A549 (cell line): ENCODE results near the gene CLRN1. TPM values are rescaled to one million over a fixed set of nuclear protein-coding genes. Genes with fewer than 3 reads are reported as not detected.

ENCODE experiments used
- ATAC-seq, 2 experiments: fragments of 200-7000 bp in 1 of 2; fragments of >200 bp in 1 of 2; cut with Nextera tagmentation in 1 of 2; cut with Tn5 transposase in 1 of 2; 3 replicates each; pipeline versions ENCODE4 v1.8.0 to v1.9.1; 2018 to 2020; ENCODE audit warnings: mild to moderate bottlenecking in 1 of 2, moderate library complexity in 1 of 2
- CTCF ChIA-PET: fragments of 300-600 bp; sonication (Branson Sonifier 250); formaldehyde crosslinking; extraction: SDS; loops from one replicate; lab custom pipeline; 2021; ENCODE audit warnings: antibody characterized with exemption, inconsistent platforms; lab: Yijun Ruan, JAX
- POLR2A ChIA-PET: fragments of 350-600 bp; formaldehyde crosslinking; extraction: SDS; loops from one replicate; lab custom pipeline; 2021; ENCODE audit warnings: antibody characterized with exemption, inconsistent platforms; lab: Yijun Ruan, JAX
- DNase-seq, 2 experiments: peaks; one replicate each; pipeline versions ENCODE4 v3.0.0 to v3.0.0-alpha.2; 2011 to 2016; ENCODE audit warnings: low read depth in 1 of 2, low spot score in 1 of 2
- FAIRE-seq: peaks from 2 replicates; lab custom pipeline; 2011; peaks lifted over from hg19 to GRCh38; lab: Jason Lieb, UNC
- H3K27ac ChIP-seq, 2 experiments: fragments of >200 bp; sonication (Bioruptor Twin); formaldehyde crosslinking; 3 replicates each; pipeline ENCODE4 v1.5.1; 2016 to 2017
- H3K4me1 ChIP-seq: fragments of >200 bp; sonication (Bioruptor Twin); formaldehyde crosslinking; 3 replicates; pipeline ENCODE4 v1.6.1; 2016
- H3K4me2 ChIP-seq: fragments of >200 bp; sonication (Bioruptor Twin); formaldehyde crosslinking; 3 replicates; pipeline ENCODE4 v1.6.1; 2016
- H3K4me3 ChIP-seq: fragments of >200 bp; sonication (Bioruptor Twin); formaldehyde crosslinking; 3 replicates; pipeline ENCODE4 v1.5.1; 2016
- H3K9me3 ChIP-seq: fragments of >200 bp; sonication (Bioruptor Twin); formaldehyde crosslinking; 3 replicates; pipeline ENCODE4 v1.6.1; 2016
- CBX2 ChIP-seq: fragments of 200-600 bp; sonication (generic); IDR thresholded peaks from 2 replicates; pipeline ENCODE4 v1.6.1; 2016; ENCODE audit warnings: low read depth, mild to moderate bottlenecking, borderline replicate concordance
- CBX8 ChIP-seq: fragments of 200-600 bp; sonication (generic); IDR thresholded peaks from 2 replicates; pipeline ENCODE4 v1.6.1; 2016
- CEBPB ChIP-seq, 2 experiments: fragments of >200 bp in 1 of 2; sonication (Bioruptor Twin) in 1 of 2; formaldehyde crosslinking in 1 of 2; IDR thresholded peaks; 2 replicates each; pipeline ENCODE4 v1.6.1; 2012 to 2016
- CHD2 ChIP-seq: fragments of 150-350 bp; IDR thresholded peaks from 2 replicates; pipeline ENCODE4 v1.6.1; 2014; ENCODE audit warnings: low read length; ENCODE audit not compliant: partially characterized antibody
- CHD4 ChIP-seq: fragments of 200-600 bp; sonication (generic); IDR thresholded peaks from 2 replicates; pipeline ENCODE4 v1.6.1; 2016; ENCODE audit warnings: antibody characterized with exemption, mild to moderate bottlenecking, borderline replicate concordance
- CTCF ChIP-seq: fragments of >200 bp; sonication (Bioruptor Twin); formaldehyde crosslinking; IDR thresholded peaks from 3 replicates; pipeline ENCODE4 v1.5.1; 2016
- GATA3 ChIP-seq: IDR thresholded peaks from 2 replicates; pipeline ENCODE4 v1.6.1; 2012; ENCODE audit warnings: borderline replicate concordance
- HEYL ChIP-seq: fragments of 250-450 bp; sonication (Bioruptor Pico); IDR thresholded peaks from 2 replicates; pipeline ENCODE4 v1.8.0; 2021; ENCODE audit warnings: mild to moderate bottlenecking, moderate library complexity
- HOXB13 ChIP-seq: fragments of 250-450 bp; sonication (Bioruptor Pico); IDR thresholded peaks from 2 replicates; pipeline ENCODE4 v1.5.0; 2020; ENCODE audit warnings: low read depth, mild to moderate bottlenecking, moderate library complexity
- JUN ChIP-seq, 2 experiments: fragments of >200 bp; sonication (Bioruptor Twin); formaldehyde crosslinking; IDR thresholded peaks; 2 replicates in 1 of 2; 3 replicates in 1 of 2; pipeline ENCODE4 v1.6.1; 2016 to 2017
- JUNB ChIP-seq: fragments of >200 bp; sonication (Bioruptor Twin); formaldehyde crosslinking; IDR thresholded peaks from 2 replicates; pipeline ENCODE4 v1.6.1; 2016
- KDM1A ChIP-seq: fragments of 200-600 bp; sonication (generic); IDR thresholded peaks from 2 replicates; pipeline ENCODE4 v1.6.1; 2016; ENCODE audit warnings: low read depth, mild to moderate bottlenecking
- KDM5A ChIP-seq: fragments of 200-600 bp; sonication (generic); IDR thresholded peaks from 2 replicates; pipeline ENCODE4 v1.6.1; 2016; ENCODE audit warnings: antibody characterized with exemption, mild to moderate bottlenecking
- MYC ChIP-seq: IDR thresholded peaks from 2 replicates; pipeline ENCODE4 v1.6.1; 2012; ENCODE audit warnings: mild to moderate bottlenecking, inconsistent platforms, low read length, improper control_type of control experiment, borderline replicate concordance
- NFE2L2 ChIP-seq: fragments of 150-350 bp; conservative IDR thresholded peaks from 2 replicates; pipeline ENCODE4 v1.6.1; 2014; ENCODE audit warnings: low read length
- POLR2A ChIP-seq: IDR thresholded peaks from 2 replicates; pipeline ENCODE4 v1.6.1; 2012; ENCODE audit warnings: mild to moderate bottlenecking, low read length
- RAD21 ChIP-seq, 2 experiments: fragments of >200 bp in 1 of 2; sonication (Bioruptor Twin) in 1 of 2; formaldehyde crosslinking in 1 of 2; IDR thresholded peaks in 1 of 2; conservative IDR thresholded peaks in 1 of 2; 2 replicates in 1 of 2; 3 replicates in 1 of 2; pipeline ENCODE4 v1.6.1; 2012 to 2018; ENCODE audit warnings: inconsistent platforms in 1 of 2
- RCOR1 ChIP-seq: fragments of 150-350 bp; IDR thresholded peaks from 2 replicates; pipeline ENCODE4 v1.6.1; 2014; ENCODE audit warnings: antibody characterized with exemption, low read length, low read depth
- RFX5 ChIP-seq: fragments of 450-650 bp; IDR thresholded peaks from 2 replicates; pipeline ENCODE4 v1.7.1; 2014; ENCODE audit warnings: antibody characterized with exemption, mild to moderate bottlenecking, moderate library complexity
- RNF2 ChIP-seq: fragments of 200-600 bp; sonication (generic); IDR thresholded peaks from 2 replicates; pipeline ENCODE4 v1.6.1; 2016; ENCODE audit warnings: low read depth, mild to moderate bottlenecking, antibody characterized with exemption, moderate library complexity, borderline replicate concordance
- ZFP36 ChIP-seq: fragments of 450-650 bp; IDR thresholded peaks from 2 replicates; pipeline ENCODE4 v1.6.1; 2014; ENCODE audit warnings: borderline replicate concordance; ENCODE audit not compliant: partially characterized antibody
- ZNF302 ChIP-seq: fragments of 250-450 bp; sonication (Bioruptor Pico); IDR thresholded peaks from 2 replicates; pipeline ENCODE4 v1.9.0; 2021; ENCODE audit warnings: inconsistent platforms, mild to moderate bottlenecking, moderate library complexity
- WGBS: methylation state at CpG from one replicate; pipeline ENCODE4 v1.1.6; 2017; ENCODE audit errors: missing lambda C conversion rate; 5-methylcytosine and 5-hydroxymethylcytosine counted together
- polyA plus RNA-seq, 4 experiments: library from polyadenylated mRNA; depleted of rRNA in 3 of 4; stranded (reverse); fragments of >200 nt; fragmentation: RNase III in 1 of 4; extraction: RNeasy Plus Mini Kit Qiagen cat#74134 plus additional on column Dnase treatment in 1 of 4; gene quantifications; 2 replicates in 3 of 4; 3 replicates in 1 of 4; pipeline ENCODE4 v1.2.3, GENCODE V29; 2011 to 2017
- TF ChIP-seq, protein P1 (sequence below): fragments of 200-600 bp; sonication (generic); IDR thresholded peaks from 2 replicates; pipeline ENCODE4 v1.6.1; 2016; ENCODE audit warnings: antibody characterized with exemption, mild to moderate bottlenecking, moderate library complexity
- TF ChIP-seq, protein P2 (sequence below): fragments of >200 bp; sonication (Bioruptor Twin); formaldehyde crosslinking; IDR thresholded peaks from 3 replicates; pipeline ENCODE4 v1.6.1; 2016
- TF ChIP-seq, protein P3 (sequence below): fragments of 250-450 bp; sonication (Bioruptor Pico); IDR thresholded peaks from 2 replicates; pipeline ENCODE4 v1.5.0; 2020; ENCODE audit warnings: low read depth, mild to moderate bottlenecking, moderate library complexity

Gene CLRN1
- polyA plus RNA-seq, 2 of the 4 experiments (the other 2 are of a cell fraction), result not detected

DNA sequence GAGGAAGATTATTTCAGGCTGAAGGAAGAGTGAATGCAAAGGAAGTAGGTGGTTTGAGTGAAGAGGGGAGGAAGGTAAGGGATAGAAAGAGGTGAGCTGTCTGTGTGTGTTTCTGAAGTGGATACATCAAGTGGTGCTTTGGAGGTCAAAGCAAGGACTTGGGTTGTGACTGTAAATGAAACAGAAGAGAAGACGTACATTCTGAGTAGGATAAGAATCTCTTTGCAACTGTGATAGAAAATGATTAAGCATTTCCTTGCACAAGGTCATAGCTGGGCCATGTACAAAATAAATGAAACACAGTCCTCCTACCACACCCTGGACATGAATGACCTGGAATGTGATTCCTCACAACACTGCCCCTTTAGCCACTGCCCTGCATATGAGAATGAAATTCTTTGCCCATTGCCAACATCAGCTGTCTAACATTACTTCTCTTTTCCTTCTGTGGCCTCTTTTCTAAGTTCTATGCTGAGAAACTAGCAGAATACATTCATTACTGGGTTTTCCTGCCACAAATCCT, 39.0 kb downstream of the CLRN1 start:
- H3K4me1 ChIP-seq, result no peaks in the 10 kb centered on the region
- H3K4me2 ChIP-seq, result no peak overlapping the region
- H3K4me3 ChIP-seq, result no peak overlapping the region
- no peak overlapping the region for H3K27ac ChIP-seq
- CTCF ChIA-PET, result interaction anchor here (1.1 to 1.5 kb wide), 3 partner anchors 10 to 163 kb away, joined by 3 to 4 read pairs (median 3); no protein-coding TSS in a partner anchor
- peak in 1 of 2 experiments; percentile 9 for DNase-seq
- no peaks in the 10 kb centered on the region for H3K9me3 ChIP-seq
- WGBS, result 32% methylated on average over 1 of the region's 1 CpG
- POLR2A ChIA-PET, result no interaction called here
- peak in 1 of 2 experiments; percentile 50; a peak in 2 of 6 replicates for ATAC-seq
- FAIRE-seq, result no peak
- TF ChIP-seq NFE2L2 (no peak), CTCF (no peak), JUNB (no peak), CBX2 (no peak), ZFP36 (no peak), CHD4 (no peak)
- TF ChIP-seq, protein P1, sequence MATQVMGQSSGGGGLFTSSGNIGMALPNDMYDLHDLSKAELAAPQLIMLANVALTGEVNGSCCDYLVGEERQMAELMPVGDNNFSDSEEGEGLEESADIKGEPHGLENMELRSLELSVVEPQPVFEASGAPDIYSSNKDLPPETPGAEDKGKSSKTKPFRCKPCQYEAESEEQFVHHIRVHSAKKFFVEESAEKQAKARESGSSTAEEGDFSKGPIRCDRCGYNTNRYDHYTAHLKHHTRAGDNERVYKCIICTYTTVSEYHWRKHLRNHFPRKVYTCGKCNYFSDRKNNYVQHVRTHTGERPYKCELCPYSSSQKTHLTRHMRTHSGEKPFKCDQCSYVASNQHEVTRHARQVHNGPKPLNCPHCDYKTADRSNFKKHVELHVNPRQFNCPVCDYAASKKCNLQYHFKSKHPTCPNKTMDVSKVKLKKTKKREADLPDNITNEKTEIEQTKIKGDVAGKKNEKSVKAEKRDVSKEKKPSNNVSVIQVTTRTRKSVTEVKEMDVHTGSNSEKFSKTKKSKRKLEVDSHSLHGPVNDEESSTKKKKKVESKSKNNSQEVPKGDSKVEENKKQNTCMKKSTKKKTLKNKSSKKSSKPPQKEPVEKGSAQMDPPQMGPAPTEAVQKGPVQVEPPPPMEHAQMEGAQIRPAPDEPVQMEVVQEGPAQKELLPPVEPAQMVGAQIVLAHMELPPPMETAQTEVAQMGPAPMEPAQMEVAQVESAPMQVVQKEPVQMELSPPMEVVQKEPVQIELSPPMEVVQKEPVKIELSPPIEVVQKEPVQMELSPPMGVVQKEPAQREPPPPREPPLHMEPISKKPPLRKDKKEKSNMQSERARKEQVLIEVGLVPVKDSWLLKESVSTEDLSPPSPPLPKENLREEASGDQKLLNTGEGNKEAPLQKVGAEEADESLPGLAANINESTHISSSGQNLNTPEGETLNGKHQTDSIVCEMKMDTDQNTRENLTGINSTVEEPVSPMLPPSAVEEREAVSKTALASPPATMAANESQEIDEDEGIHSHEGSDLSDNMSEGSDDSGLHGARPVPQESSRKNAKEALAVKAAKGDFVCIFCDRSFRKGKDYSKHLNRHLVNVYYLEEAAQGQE, result no peak
- TF ChIP-seq, protein P2, sequence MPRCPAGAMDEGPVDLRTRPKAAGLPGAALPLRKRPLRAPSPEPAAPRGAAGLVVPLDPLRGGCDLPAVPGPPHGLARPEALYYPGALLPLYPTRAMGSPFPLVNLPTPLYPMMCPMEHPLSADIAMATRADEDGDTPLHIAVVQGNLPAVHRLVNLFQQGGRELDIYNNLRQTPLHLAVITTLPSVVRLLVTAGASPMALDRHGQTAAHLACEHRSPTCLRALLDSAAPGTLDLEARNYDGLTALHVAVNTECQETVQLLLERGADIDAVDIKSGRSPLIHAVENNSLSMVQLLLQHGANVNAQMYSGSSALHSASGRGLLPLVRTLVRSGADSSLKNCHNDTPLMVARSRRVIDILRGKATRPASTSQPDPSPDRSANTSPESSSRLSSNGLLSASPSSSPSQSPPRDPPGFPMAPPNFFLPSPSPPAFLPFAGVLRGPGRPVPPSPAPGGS, result no peak
- TF ChIP-seq, protein P3, sequence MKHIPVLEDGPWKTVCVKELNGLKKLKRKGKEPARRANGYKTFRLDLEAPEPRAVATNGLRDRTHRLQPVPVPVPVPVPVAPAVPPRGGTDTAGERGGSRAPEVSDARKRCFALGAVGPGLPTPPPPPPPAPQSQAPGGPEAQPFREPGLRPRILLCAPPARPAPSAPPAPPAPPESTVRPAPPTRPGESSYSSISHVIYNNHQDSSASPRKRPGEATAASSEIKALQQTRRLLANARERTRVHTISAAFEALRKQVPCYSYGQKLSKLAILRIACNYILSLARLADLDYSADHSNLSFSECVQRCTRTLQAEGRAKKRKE, result no peak

- Histone ChIP-seq H3K27ac (no peak overlapping the region), H3K4me2 (no peak overlapping the region), H3K4me3 (no peak overlapping the region), H3K4me1 (no peaks in the 10 kb centered on the region)
- 5% methylated on average over 1 of the region's 1 CpG for WGBS
- FAIRE-seq (no peak), DNase-seq (no peak), ATAC-seq (no peak)
- ChIA-PET CTCF (interaction anchor here (0.6 to 1.2 kb wide), 2 partner anchors 13 to 39 kb away, joined by 3 read pairs; no protein-coding TSS in a partner anchor), POLR2A (no interaction called here)
- no peak for TF ChIP-seq CHD2
- no peak for TF ChIP-seq ZNF302 (CRISPR knock-in tag)
- TF ChIP-seq RNF2, result no peak
- TF ChIP-seq MYC, result no peak
- no peak for TF ChIP-seq JUN (IDR thresholded peaks at IDR 0.05)
- no peak for TF ChIP-seq RAD21 (conservative IDR thresholded peaks at IDR 0.05 in 1 of 2, IDR thresholded peaks at IDR 0.05 in 1 of 2)
- TF ChIP-seq CEBPB (IDR thresholded peaks at IDR 0.05), result no peak
- no peak for TF ChIP-seq RFX5
- no peak for TF ChIP-seq CBX2
- no peak for TF ChIP-seq KDM1A
- TF ChIP-seq RCOR1, result no peak
- TF ChIP-seq HEYL (CRISPR knock-in tag), result no peak
- TF ChIP-seq HOXB13 (CRISPR knock-in tag), result no peak
- no peak for TF ChIP-seq GATA3
- TF ChIP-seq POLR2A, result no peak
- TF ChIP-seq CBX8, result no peak
- no peak for TF ChIP-seq KDM5A
- TF ChIP-seq, all 56 proteins: peak for 0
- no peaks in the 10 kb centered on the region for H3K9me3 ChIP-seq
Measured at GRCh38 chr3:150931745-150932144, 40.8 kb downstream of the CLRN1 start.
